ENCODE data around the gene TLR3.

DNA sequence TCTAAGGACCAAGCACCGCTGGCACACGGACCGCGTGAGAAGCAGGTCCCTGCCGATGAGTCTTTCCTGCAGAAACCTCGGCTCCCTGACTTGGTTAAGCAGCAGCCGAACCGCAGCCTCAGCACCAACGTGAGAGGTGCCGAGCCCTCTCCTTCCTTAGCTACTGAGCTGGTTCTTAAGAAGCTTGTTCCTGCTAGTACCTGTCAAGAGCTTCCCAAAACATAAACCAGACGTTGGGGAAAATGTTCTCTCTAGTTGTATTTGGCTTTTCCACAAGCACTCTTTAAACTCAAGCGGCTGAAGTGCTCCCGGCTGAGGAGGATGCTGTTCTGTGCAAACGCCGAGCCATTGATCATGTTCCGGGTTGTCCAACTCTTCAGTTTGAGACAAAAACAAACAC, 29.3 kb upstream of the TLR3 start:
- TF ChIP-seq, protein P1, sequence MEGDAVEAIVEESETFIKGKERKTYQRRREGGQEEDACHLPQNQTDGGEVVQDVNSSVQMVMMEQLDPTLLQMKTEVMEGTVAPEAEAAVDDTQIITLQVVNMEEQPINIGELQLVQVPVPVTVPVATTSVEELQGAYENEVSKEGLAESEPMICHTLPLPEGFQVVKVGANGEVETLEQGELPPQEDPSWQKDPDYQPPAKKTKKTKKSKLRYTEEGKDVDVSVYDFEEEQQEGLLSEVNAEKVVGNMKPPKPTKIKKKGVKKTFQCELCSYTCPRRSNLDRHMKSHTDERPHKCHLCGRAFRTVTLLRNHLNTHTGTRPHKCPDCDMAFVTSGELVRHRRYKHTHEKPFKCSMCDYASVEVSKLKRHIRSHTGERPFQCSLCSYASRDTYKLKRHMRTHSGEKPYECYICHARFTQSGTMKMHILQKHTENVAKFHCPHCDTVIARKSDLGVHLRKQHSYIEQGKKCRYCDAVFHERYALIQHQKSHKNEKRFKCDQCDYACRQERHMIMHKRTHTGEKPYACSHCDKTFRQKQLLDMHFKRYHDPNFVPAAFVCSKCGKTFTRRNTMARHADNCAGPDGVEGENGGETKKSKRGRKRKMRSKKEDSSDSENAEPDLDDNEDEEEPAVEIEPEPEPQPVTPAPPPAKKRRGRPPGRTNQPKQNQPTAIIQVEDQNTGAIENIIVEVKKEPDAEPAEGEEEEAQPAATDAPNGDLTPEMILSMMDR (IDR thresholded peaks at IDR 0.05 in 8 of 11, conservative IDR thresholded peaks at IDR 0.05 in 3 of 11) = no peak
- TF ChIP-seq POLR2A (IDR thresholded peaks at IDR 0.05) = no peak
